ENCODE results near the gene AP2A2.

The AP2A2 gene

GRCh38 chr11:986952-987305, 61.3 kb downstream of the AP2A2 start:
- H3K4me3 ChIP-seq (ENCODE audit: low read depth, low read length), result no peak overlapping the region
- no peak for DNase-seq (ENCODE audit: low read depth)
- TF ChIP-seq, protein P1, sequence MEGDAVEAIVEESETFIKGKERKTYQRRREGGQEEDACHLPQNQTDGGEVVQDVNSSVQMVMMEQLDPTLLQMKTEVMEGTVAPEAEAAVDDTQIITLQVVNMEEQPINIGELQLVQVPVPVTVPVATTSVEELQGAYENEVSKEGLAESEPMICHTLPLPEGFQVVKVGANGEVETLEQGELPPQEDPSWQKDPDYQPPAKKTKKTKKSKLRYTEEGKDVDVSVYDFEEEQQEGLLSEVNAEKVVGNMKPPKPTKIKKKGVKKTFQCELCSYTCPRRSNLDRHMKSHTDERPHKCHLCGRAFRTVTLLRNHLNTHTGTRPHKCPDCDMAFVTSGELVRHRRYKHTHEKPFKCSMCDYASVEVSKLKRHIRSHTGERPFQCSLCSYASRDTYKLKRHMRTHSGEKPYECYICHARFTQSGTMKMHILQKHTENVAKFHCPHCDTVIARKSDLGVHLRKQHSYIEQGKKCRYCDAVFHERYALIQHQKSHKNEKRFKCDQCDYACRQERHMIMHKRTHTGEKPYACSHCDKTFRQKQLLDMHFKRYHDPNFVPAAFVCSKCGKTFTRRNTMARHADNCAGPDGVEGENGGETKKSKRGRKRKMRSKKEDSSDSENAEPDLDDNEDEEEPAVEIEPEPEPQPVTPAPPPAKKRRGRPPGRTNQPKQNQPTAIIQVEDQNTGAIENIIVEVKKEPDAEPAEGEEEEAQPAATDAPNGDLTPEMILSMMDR (IDR thresholded peaks at IDR 0.05; ENCODE audit: low read depth, low read length, missing control alignments), result no peak

DNA sequence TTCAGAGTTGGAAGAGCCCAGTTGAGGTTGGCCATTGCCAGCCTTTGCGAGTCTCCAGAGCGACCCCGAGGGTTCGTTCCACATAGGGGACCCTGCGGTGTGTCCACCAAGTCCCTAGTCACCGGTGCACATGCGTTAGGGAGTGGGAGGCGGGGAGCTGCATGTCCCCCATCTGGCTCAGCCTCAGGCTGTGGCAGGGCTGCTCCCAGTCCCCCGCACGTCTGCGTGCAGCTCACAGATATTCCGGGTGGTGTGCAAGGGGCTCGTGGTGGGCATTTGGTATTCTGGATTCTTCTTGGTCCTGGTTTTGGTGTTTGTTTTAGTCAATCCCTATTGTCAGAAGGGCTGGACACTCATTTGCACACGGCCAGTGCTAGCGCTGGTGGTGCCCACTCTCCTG, 62.0 kb downstream of the AP2A2 start:
- no peak for DNase-seq (ENCODE audit: low read depth)
- H3K4me3 ChIP-seq (ENCODE audit: low read depth, low read length), result no peak overlapping the region
- TF ChIP-seq, protein P1 (IDR thresholded peaks at IDR 0.05; ENCODE audit: low read depth, low read length, missing control alignments), result no peak

GRCh38 chr11:990101-990500, 64.4 kb downstream of the AP2A2 start:
- H3K4me3 ChIP-seq (ENCODE audit: low read depth, low read length), result no peak overlapping the region
- TF ChIP-seq, protein P1 (IDR thresholded peaks at IDR 0.05; ENCODE audit: low read depth, low read length, missing control alignments), result no peak
- DNase-seq (ENCODE audit: low read depth), result no peak

DNA sequence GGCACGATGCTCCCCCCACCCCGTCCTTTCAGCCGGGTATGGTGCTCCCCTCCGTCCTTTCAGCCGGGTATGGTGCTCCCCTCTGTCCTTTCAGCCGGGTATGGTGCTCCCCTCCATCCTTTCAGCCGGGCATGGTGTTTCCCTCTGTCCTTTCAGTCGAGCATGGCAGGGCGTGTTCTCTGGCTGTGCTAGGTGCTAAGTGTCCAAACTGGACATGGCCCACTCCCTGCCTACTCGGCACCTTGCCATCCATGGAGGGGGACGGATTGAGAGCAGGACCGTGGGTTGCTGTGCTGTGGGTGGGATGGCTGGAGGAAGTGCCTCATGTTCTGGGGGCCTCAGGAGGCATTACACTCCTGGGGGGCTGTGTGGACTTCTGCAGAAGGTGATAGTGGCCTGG, 65.4 kb downstream of the AP2A2 start:
- no peak for DNase-seq (ENCODE audit: low read depth)
- TF ChIP-seq, protein P1 (IDR thresholded peaks at IDR 0.05; ENCODE audit: low read depth, low read length, missing control alignments), result no peak
- no peak overlapping the region for H3K4me3 ChIP-seq (ENCODE audit: low read depth, low read length)

DNA sequence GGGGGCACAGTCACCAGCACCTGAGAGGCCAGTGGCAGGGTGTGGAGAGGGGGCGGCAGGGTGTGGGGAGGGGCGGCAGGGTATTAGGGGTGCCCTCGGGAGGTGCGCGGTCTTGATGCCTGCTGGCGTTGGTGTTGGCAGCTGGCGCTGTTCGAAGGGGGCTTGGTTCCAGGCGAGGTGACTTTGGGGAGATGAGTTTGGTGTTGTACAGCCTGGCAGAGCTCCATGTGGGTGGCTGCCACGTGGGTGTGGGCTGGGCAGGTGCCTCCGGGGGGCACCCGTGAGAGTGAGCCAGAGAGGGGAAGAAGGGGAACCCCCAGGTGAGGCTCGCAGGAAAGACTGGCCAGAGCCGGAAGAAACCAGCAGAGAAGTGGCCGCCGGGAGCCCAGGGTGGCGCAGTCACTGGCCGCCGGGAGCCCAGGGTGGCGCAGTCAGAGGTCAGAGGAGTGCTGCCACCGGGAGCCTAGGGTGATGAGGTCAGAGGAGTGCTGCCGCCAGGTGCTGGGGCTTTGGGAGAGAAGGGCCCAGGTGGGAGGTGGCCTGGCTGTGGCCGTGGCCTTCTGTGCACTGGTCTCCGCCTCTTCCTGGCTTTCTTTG, 66.1 kb downstream of the AP2A2 start:
- TF ChIP-seq, protein P1 (IDR thresholded peaks at IDR 0.05; ENCODE audit: low read depth, low read length, missing control alignments), result no peak
- DNase-seq (ENCODE audit: low read depth), result no peak
- H3K4me3 ChIP-seq (ENCODE audit: low read depth, low read length), result no peak overlapping the region

GRCh38 chr11:992577-992976, 66.9 kb downstream of the AP2A2 start:
- no peak for DNase-seq (ENCODE audit: low read depth)
- H3K4me3 ChIP-seq (ENCODE audit: low read depth, low read length), result no peak overlapping the region
- TF ChIP-seq, protein P1 (IDR thresholded peaks at IDR 0.05; ENCODE audit: low read depth, low read length, missing control alignments), result no peak

DNA sequence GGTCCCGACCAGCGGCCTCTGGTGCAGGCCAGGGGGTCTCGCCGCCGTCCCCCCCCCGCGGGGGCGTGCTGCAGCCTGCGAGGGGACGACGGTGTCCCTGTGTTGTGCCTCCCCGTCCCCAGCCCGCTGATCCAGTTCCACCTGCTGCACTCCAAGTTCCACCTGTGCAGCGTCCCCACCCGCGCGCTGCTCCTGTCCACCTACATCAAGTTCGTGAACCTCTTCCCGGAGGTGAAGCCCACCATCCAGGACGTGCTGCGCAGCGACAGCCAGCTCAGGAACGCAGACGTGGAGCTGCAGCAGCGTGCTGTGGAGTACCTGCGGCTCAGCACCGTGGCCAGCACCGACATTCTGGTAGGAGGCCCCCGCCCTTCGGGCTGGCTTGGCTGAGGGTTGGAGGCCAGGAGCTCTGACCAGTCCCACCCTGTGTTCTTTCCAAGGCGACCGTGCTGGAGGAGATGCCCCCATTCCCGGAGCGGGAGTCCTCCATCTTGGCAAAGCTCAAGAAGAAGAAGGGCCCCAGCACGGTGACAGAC, 68.0 kb downstream of the AP2A2 start:
- no peak for DNase-seq (ENCODE audit: low read depth)
- no peak overlapping the region for H3K4me3 ChIP-seq (ENCODE audit: low read depth, low read length)
- TF ChIP-seq, protein P1 (IDR thresholded peaks at IDR 0.05; ENCODE audit: low read depth, low read length, missing control alignments), result no peak
